Tibial nerve (tissue), 4 donors: ENCODE measurements around the gene KRTAP12-4. TPM values are rescaled to one million over a fixed set of nuclear protein-coding genes. Genes with fewer than 3 reads are reported as not detected.
"Not testable (repeated sequence)": the region's sequence is repeated elsewhere in the genome, so short reads cannot be mapped to it uniquely, and the experiment has no call there.

Experiments used
- DNase-seq, 2 donors: peaks; one replicate each; pipeline ENCODE4 v3.0.0-alpha.2; 2019; ENCODE audit warnings: low spot score in 2 of 2
- H3K27ac ChIP-seq, 4 donors: fragments of 200-600 bp; sonication (generic) in 3 of 4; one replicate each; pipeline ENCODE4 v1.5.1; 2017 to 2019; ENCODE audit warnings: mild to moderate bottlenecking in 1 of 4
- H3K27me3 ChIP-seq, 2 donors: fragments of 200-600 bp; sonication (generic) in 1 of 2; one replicate each; pipeline versions ENCODE4 v1.5.1 to v1.6.0; 2017 to 2019
- H3K36me3 ChIP-seq, 3 donors: fragments of 200-600 bp; sonication (generic); one replicate each; pipeline ENCODE4 v1.5.1; 2018 to 2019
- H3K4me1 ChIP-seq, 4 donors: fragments of 200-600 bp; sonication (generic) in 3 of 4; one replicate each; pipeline ENCODE4 v1.5.1; 2017 to 2019
- H3K4me3 ChIP-seq, 4 donors: fragments of 200-600 bp; sonication (generic) in 3 of 4; one replicate each; pipeline ENCODE4 v1.5.1; 2017 to 2019; ENCODE audit warnings: mild to moderate bottlenecking in 1 of 4, moderate library complexity in 1 of 4
- H3K9me3 ChIP-seq, 4 donors: fragments of 200-600 bp; sonication (generic) in 3 of 4; one replicate each; pipeline ENCODE4 v1.5.1; 2017 to 2019
- CTCF ChIP-seq, 5 experiments: fragments of 200-600 bp in 3 of 5; fragments of 450-650 bp in 2 of 5; sonication (generic) in 3 of 5; IDR thresholded peaks; one replicate each; pipeline ENCODE4 v1.5.1; 2016 to 2019; ENCODE audit warnings: antibody characterized with exemption in 5 of 5, mild to moderate bottlenecking in 3 of 5, moderate library complexity in 2 of 5
- EP300 ChIP-seq, 2 donors: sonication (generic); formaldehyde crosslinking; IDR thresholded peaks; one replicate each; pipeline ENCODE4 v1.6.1; 2017; ENCODE audit warnings: antibody characterized with exemption in 2 of 2, mild to moderate bottlenecking in 1 of 2
- POLR2A ChIP-seq, 2 donors: fragments of 450-650 bp; IDR thresholded peaks; one replicate each; pipeline ENCODE4 v1.6.1; 2017; ENCODE audit warnings: antibody characterized with exemption in 2 of 2, mild to moderate bottlenecking in 2 of 2, moderate library complexity in 2 of 2
- WGBS, 2 donors: methylation state at CpG; one replicate each; pipeline ENCODE4 v1.1.5; 2018; 5-methylcytosine and 5-hydroxymethylcytosine counted together
- total RNA-seq, 4 donors: library from RNA; depleted of rRNA; stranded (reverse); fragments of >200 nt; gene quantifications; one replicate each; pipeline ENCODE4 v1.1.0, GENCODE V29; 2016

KRTAP12-4 gene
- total RNA-seq, 4 donors from 2014 or later, result not detected

GRCh38 chr21:44648557-44649311 is 5.7 kb downstream of the KRTAP12-4 start:
- WGBS, 2 donors, result 68 to 69% methylated on average over 26 to 28 of the region's 33 CpGs
- Histone ChIP-seq H3K9me3 (peaks cover 0 to 32% (median 4%) of the 10 kb centered on the region in 4 donors), H3K4me1 (no peaks in the 10 kb centered on the region), H3K36me3 (no peaks in the 10 kb centered on the region), H3K27ac (no peak overlapping the region), H3K27me3 (no peaks in the 10 kb centered on the region), H3K4me3 (no peak overlapping the region)
- TF ChIP-seq POLR2A (IDR thresholded peaks at IDR 0.05) (no peak), CTCF (IDR thresholded peaks at IDR 0.05) (no peak), EP300 (IDR thresholded peaks at IDR 0.05) (no peak)
- DNase-seq, result no peak

- H3K4me3 ChIP-seq, result no peak overlapping the region
- no peaks in the 10 kb centered on the region for H3K36me3 ChIP-seq
- H3K27ac ChIP-seq, result no peak overlapping the region
- TF ChIP-seq POLR2A (IDR thresholded peaks at IDR 0.05), result no peak
- TF ChIP-seq EP300 (IDR thresholded peaks at IDR 0.05), result no peak
- TF ChIP-seq CTCF (IDR thresholded peaks at IDR 0.05), result no peak
- 52 to 64% methylated on average over 8 of the region's 8 CpGs for WGBS, 2 donors
- H3K4me1 ChIP-seq, result no peaks in the 10 kb centered on the region
- no peak for DNase-seq
- H3K27me3 ChIP-seq, result no peaks in the 10 kb centered on the region
- peaks cover 0 to 41% (median 4%) of the 10 kb centered on the region in 4 donors for H3K9me3 ChIP-seq
These were observed 7.3 kb downstream of the KRTAP12-4 start for GRCh38 chr21:44647222-44647552.

GRCh38 chr21:44646366-44647221 is 7.9 kb downstream of the KRTAP12-4 start, which contains the start of gene KRTAP10-11:
Gene KRTAP10-11, plus strand, starts transcription at chr21:44646414. Its CDS starts 45 bp downstream, at chr21:44646459.
- WGBS, 2 donors, result 75 to 77% methylated on average over 15 to 16 of the region's 21 CpGs
- H3K4me3 ChIP-seq, H3K27ac ChIP-seq, DNase-seq, H3K27me3 ChIP-seq, H3K36me3 ChIP-seq, H3K4me1 ChIP-seq: not testable (repeated sequence)
- H3K9me3 ChIP-seq, result peaks cover 0 to 44% (median 4%) of the 10 kb centered on the region in 4 donors

GRCh38 chr21:44644878-44645277 is 9.6 kb downstream of the KRTAP12-4 start:
- no peak overlapping the region for H3K27ac ChIP-seq
- peaks cover 0 to 51% (median 4%) of the 10 kb centered on the region in 4 donors for H3K9me3 ChIP-seq
- WGBS, 2 donors, result 48 to 90% methylated on average over 2 of the region's 2 CpGs
- H3K36me3 ChIP-seq, result no peaks in the 10 kb centered on the region
- TF ChIP-seq EP300 (IDR thresholded peaks at IDR 0.05) (no peak), CTCF (IDR thresholded peaks at IDR 0.05) (no peak), POLR2A (IDR thresholded peaks at IDR 0.05) (no peak)
- no peak for DNase-seq
- no peak overlapping the region for H3K4me3 ChIP-seq
- H3K4me1 ChIP-seq, result no peaks in the 10 kb centered on the region
- H3K27me3 ChIP-seq, result no peaks in the 10 kb centered on the region

GRCh38 chr21:44643741-44644310 is 10.6 kb downstream of the KRTAP12-4 start:
- H3K36me3 ChIP-seq, result no peaks in the 10 kb centered on the region
- TF ChIP-seq CTCF (IDR thresholded peaks at IDR 0.05) (no peak), POLR2A (IDR thresholded peaks at IDR 0.05) (no peak), EP300 (IDR thresholded peaks at IDR 0.05) (no peak)
- no peak overlapping the region for H3K4me3 ChIP-seq
- H3K27ac ChIP-seq, result no peak overlapping the region
- H3K4me1 ChIP-seq, result no peaks in the 10 kb centered on the region
- no peaks in the 10 kb centered on the region for H3K27me3 ChIP-seq
- 50 to 81% methylated on average over 14 of the region's 14 CpGs for WGBS, 2 donors
- no peak for DNase-seq
- H3K9me3 ChIP-seq, result peaks cover 0 to 43% (median 4%) of the 10 kb centered on the region in 4 donors
